GM19239 (cell line): ENCODE data around the gene FMNL3.
A peak's percentile ranks its signal among the peaks of the same experiment; 100 is the strongest.
"Not testable (repeated sequence)": the region's sequence is repeated elsewhere in the genome, so short reads cannot be mapped to it uniquely, and the experiment has no call there.

ENCODE experiments used
- DNase-seq: peaks from one replicate; pipeline ENCODE4 v3.0.0; 2011; ENCODE audit warnings: low spot score; ENCODE audit not compliant: insufficient read length
- FAIRE-seq: peaks from 2 replicates; lab custom pipeline; 2011; peaks lifted over from hg19 to GRCh38; lab: Jason Lieb, UNC

Gene FMNL3, protein sequence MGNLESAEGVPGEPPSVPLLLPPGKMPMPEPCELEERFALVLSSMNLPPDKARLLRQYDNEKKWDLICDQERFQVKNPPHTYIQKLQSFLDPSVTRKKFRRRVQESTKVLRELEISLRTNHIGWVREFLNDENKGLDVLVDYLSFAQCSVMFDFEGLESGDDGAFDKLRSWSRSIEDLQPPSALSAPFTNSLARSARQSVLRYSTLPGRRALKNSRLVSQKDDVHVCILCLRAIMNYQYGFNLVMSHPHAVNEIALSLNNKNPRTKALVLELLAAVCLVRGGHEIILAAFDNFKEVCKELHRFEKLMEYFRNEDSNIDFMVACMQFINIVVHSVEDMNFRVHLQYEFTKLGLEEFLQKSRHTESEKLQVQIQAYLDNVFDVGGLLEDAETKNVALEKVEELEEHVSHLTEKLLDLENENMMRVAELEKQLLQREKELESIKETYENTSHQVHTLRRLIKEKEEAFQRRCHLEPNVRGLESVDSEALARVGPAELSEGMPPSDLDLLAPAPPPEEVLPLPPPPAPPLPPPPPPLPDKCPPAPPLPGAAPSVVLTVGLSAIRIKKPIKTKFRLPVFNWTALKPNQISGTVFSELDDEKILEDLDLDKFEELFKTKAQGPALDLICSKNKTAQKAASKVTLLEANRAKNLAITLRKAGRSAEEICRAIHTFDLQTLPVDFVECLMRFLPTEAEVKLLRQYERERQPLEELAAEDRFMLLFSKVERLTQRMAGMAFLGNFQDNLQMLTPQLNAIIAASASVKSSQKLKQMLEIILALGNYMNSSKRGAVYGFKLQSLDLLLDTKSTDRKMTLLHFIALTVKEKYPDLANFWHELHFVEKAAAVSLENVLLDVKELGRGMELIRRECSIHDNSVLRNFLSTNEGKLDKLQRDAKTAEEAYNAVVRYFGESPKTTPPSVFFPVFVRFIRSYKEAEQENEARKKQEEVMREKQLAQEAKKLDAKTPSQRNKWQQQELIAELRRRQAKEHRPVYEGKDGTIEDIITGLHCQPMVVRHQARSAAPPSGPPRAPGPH

DNA sequence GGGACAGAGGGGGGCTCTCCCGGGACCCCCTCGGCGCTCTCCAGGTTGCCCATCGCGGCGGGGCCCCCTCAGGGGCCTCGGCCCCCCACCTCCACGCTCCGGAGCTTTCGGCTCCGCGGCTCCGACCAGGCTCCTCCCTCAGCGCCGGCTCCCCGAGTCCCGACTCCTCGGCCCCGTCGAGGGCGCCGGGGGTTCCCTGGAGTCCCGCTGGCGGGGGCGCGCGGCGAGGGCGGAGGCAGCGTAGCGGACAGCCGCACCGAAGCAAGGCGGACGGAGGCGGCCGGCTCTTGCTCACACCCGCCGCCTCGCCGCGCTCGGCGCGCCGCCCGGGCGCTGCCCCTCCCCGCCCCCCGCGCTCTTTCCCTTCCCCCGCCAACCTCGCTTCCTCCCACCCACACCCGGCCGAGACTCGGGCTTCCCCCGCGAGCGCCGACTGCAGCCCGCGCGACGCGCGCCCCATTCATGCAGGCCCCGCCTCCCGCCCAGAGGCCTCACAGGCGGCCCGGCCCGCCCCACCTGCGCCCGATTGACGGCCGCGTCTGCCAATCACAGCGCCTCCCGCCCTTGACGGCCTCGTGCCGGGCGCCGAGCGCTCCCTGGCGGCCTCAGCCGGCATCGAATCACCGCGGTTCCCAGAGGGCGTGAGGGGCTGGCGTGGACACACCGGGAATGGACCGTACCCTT lies at the start of gene FMNL3:
TSS of gene FMNL3 (minus strand) at position 278 of the 684 bp plus-strand sequence. CDS start at position 53, 225 bp downstream.
- peak; percentile 95 for DNase-seq
- FAIRE-seq = peak; percentile 83

GRCh38 chr12:49750996-49751393 lies 43.8 kb upstream of the FMNL3 start:
- DNase-seq (no peak), FAIRE-seq (no peak)

- FAIRE-seq (peak; percentile 73), DNase-seq (no peak)
Observed at GRCh38 chr12:49750027-49750995, 43.1 kb upstream of the FMNL3 start.

- FAIRE-seq (no peak), DNase-seq (no peak)
Observed at GRCh38 chr12:49748800-49749199, 41.6 kb upstream of the FMNL3 start.

GRCh38 chr12:49748306-49748705 lies 41.1 kb upstream of the FMNL3 start:
- no peak for DNase-seq
- no peak for FAIRE-seq

GRCh38 chr12:49744363-49744885 lies 37.2 kb upstream of the FMNL3 start:
- DNase-seq (no peak), FAIRE-seq (no peak)

DNA sequence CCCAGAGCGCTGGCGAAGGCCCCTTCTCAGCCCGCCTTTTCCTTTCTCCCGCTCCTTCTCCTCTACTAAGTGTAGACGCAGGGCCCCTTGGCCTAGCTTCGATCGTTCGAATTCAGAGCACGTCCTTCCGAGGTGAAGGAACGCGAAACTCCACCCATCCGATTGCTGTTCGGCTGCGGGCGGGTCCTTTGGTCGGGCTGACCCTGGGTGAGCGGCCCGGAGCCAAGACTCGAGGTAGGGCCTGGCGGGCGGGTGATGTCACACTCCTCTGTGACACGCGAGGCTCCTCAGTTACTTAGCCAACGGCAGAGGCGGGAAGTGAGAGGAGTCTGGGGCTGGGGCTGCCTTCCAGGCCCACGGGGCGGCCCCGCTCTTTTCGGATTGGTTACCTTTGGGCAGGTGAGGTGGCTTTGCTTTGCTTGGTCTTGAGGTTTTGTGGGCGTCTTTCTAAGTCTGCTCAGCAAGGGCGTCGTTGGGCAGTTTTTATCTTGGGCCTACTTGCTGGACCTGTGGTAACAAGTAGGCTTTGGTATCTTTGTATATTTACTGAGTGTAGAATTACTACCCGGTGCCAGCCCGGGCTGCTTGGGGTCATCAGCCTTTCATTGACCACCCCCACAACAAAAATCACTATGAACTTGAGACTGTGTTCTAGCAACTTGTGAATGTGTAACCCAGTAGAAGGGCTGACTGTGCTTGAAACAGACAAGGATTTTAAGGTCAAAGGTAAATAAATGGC lies 34.8 kb upstream of the FMNL3 start:
- peak; percentile 38 for DNase-seq
- FAIRE-seq = peak; percentile 56

DNA sequence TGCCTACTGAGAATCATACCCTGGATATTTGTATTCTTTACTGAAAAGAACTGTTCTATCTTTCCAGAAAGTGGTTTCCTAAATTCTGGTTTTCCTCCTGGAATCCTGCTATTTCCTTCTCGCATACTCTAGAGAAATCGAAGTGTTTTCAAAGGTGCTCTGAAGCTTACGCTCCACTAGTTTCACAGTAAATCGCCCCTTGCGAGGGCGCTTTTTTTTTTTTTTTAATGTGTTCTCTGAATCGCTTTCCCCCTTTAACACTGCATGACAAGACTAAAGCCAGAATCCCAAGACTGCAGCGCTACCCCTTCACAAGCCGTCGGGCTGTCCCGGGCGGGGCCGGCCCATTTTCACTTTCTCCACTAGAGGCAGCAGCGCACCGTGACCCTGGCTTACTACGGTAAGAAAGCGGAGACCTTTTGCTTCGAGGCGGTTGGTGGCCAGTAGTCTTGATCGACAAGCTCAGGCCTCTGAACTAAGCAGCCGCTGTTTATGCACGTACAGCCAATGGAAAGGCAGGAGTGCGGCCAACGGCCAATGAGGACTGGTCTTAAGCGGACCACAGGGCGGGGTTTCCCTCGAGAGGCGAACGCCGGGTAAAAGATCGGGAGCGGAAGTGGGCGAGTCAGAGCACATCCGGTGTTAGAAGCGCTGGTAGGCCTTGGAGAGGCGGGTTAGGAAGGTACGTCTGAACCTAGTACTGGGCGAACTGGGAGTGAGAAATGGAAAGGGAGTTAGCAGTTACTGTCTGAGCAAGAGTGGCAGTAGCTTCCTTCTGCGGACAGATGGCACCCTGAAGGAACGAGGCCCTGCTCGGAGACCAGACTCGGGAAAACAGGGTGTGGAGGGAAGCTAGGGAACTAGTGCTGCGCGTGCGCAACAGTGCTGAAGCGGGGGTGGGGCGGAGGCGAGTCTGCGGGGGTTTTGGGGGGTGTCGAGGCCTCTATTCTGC lies 34.0 kb upstream of the FMNL3 start, which contains the start of gene TMBIM6:
TSS of gene TMBIM6 (plus strand) at position 628 of the 952 bp plus-strand sequence. CDS start 10,937 bp downstream, outside the sequence.
- DNase-seq = peak; percentile 83

DNA sequence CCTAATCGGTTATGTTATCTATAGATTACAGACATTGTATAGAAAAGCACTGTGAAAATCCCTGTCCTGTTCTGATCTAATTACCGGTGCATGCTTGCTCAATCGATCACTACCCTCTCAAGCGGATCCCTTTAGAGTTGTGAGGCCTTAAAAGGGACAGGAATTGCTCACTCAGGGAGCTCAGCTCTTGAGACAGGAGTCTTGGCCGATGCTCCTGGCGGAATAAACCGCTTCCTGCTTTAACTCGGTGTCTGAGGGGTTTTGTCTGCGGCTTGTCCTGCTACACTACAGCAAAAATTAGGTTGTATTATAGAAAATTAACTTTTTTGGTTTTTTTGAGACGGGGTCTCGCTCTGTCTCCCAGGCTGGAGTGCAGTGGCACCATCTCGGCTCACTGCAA lies 33.1 kb upstream of the FMNL3 start:
- FAIRE-seq, DNase-seq: not testable (repeated sequence)

More for the DNA sequence above, 34.0 kb upstream of the FMNL3 start, which contains the start of gene TMBIM6:
- FAIRE-seq = peak; percentile 99

DNA sequence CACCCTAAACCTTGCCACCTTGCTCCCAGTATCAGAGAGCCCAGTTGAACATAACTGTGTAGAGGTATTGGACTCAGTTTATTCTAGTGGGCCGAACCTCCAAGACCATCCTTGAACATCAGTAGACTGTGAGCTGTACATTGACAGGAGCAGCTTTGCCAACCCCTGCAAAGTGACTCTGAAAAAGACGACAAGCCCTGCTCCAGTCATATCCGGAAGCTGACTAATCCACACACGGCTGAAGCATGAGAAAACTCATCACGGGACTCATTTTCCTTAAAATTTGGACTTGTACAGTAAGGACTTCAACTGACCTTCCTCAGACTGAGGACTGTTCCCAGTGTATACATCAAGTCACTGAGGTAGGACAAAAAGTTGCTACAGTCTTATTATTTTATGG lies 31.5 kb upstream of the FMNL3 start:
- not testable (repeated sequence) for DNase-seq, FAIRE-seq

DNA sequence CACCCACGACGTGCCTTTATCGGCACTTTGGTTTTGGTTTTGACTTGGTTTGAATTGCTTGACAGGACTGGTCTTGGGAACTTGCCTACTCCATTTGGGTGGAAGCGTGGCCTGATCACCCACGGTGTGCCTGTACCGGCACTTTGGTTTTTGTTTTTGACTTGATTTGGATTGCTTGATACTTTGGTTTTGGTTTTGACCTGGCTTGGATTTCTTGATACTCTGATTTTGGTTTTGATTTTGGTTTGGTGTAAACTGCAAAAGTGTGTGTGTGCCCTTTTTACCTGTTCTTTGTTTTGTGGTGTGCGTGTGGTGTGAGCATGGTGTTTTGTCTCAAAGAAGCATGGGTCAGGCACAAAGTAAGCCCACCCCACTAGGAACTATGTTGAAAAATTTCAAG lies 27.7 kb upstream of the FMNL3 start:
- not testable (repeated sequence) for FAIRE-seq, DNase-seq

DNA sequence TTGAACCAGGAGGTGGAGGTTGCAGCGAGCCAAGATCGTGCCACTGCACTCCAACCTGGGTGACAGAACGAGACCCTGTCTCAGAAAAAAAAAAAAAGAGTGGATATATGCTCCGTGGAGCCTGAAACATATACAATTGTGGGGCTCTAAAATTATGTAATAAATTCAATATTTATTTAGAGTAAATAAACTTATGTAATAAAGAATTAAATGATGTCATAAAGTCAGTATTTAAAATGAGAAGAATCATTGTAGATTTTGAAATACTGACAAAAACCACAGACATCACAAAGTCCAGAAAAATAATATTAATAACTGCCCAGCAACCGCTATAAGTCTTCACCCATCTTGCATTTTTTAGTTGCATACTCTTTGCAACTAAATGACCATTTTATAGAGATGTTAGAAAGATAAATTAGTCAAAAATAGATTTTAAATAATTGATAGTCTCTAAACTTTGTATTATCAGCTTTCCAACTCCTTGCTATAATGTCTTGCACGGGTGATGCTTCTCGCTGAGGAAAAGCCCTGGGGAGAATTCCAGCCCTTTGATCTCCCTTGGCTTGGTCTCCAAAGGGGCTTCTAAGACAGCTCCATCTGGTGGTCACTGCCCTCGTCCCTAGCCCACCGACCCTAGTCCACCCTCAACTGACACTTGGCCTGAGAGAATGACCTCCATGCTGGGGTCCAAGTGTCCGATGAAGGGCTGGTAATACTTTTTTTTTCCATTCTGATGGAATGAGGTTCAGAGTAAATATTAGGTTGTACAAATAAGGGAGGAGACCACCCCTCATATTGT lies 26.2 kb upstream of the FMNL3 start:
- FAIRE-seq = no peak
- no peak for DNase-seq

- DNase-seq (no peak), FAIRE-seq (no peak)
Observed at GRCh38 chr12:49730568-49731101, 23.4 kb upstream of the FMNL3 start.

DNA sequence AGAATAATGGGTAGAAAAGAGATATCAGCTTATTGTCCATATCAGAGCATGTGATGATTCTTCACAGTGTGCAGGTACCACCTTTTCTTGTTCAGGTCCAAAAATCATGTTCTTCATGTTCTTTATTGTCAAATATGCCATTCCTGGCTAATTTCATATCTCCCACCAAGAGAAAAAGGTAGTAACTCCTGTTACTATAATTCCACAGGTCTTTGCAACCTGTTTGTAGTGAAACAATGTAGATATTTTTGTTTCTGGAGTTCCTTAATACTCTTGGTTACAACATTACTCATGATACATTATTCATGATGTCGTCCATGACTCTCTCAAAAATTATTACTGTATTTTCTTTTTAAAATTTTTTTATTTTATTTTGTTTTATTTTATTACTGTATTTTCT lies 22.8 kb upstream of the FMNL3 start:
- DNase-seq (no peak), FAIRE-seq (no peak)

GRCh38 chr12:49728446-49728845 lies 21.2 kb upstream of the FMNL3 start:
- FAIRE-seq (no peak), DNase-seq (no peak)

DNA sequence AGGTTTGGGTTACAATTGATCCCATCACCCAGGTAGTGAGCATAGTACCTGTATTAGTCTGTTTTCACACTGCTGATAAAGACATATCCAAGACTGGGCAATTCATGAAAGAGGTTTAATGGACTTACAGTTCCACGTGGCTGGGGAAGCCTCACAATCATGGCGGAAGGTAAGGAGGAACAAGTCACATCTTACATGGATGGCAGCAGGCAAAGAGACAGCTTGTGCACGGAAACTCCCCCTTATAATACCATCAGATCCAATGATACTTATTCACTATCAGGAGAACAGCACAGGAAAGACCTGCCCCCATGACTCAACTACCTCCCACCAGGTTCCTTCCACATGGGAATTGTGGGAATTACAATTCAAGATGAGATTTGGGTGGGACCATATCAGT lies 14.2 kb upstream of the FMNL3 start:
- DNase-seq, FAIRE-seq: not testable (repeated sequence)
